GM19395 (cell line): Measurements from ENCODE around the gene RCC1.
"Not testable (repeated sequence)": the region's sequence is repeated elsewhere in the genome, so short reads cannot be mapped to it uniquely, and the experiment has no call there.

ENCODE experiments used
- ATAC-seq: cut with Tn5 transposase; IDR thresholded peaks from one replicate; pipeline ENCODE4 v1.9.1; 2021; ENCODE audit warnings: mild to moderate bottlenecking, moderate library complexity; ENCODE audit not compliant: unreplicated experiment

RCC1 gene

GRCh38 chr1:28581531-28582247 lies 75.8 kb downstream of the RCC1 start:
- ATAC-seq = peak; percentile 74

GRCh38 chr1:28582248-28582615 lies 76.4 kb downstream of the RCC1 start:
- ATAC-seq = peak; percentile 10

- not testable (repeated sequence) for ATAC-seq
Observed at GRCh38 chr1:28586585-28587391, 80.9 kb downstream of the RCC1 start.
